RWPE1 (cell line): Measurements from ENCODE around the gene IFI27L1.

Experiments used
- CTCF ChIA-PET: fragments of 350-600 bp; sonication (Branson Sonifier 250); formaldehyde crosslinking; extraction: SDS; loops from one replicate; lab custom pipeline; 2021; lab: Yijun Ruan, JAX
- POLR2A ChIA-PET: fragments of 400-600 bp; formaldehyde crosslinking; extraction: SDS; loops from one replicate; lab custom pipeline; 2020; ENCODE audit warnings: antibody characterized with exemption; ENCODE audit not compliant: low non-redundant PET; lab: Yijun Ruan, JAX
- DNase-seq: peaks from one replicate; pipeline ENCODE4 v3.0.0; 2012; ENCODE audit warnings: low spot score
- H3K27ac ChIP-seq: fragments of 450-650 bp; 2 replicates; pipeline ENCODE4 v1.5.1; 2017
- CTCF ChIP-seq: fragments of 450-650 bp; conservative IDR thresholded peaks from 2 replicates; pipeline ENCODE4 v1.5.1; 2017; ENCODE audit warnings: low read depth, mild to moderate bottlenecking

IFI27L1 gene

GRCh38 chr14:94102768-94103482, 21.8 kb downstream of the IFI27L1 start:
- TF ChIP-seq CTCF = no peak

GRCh38 chr14:94103554-94104150, 22.5 kb downstream of the IFI27L1 start:
- no peak for TF ChIP-seq CTCF
- ChIA-PET POLR2A (no interaction called here), CTCF (no interaction called here)

More at GRCh38 chr14:94102768-94103482, 21.8 kb downstream of the IFI27L1 start:
- H3K27ac ChIP-seq = no peak overlapping the region
- POLR2A ChIA-PET = no interaction called here
- no peak for DNase-seq
- CTCF ChIA-PET = no interaction called here

GRCh38 chr14:94104731-94105130, 23.6 kb downstream of the IFI27L1 start:
- no peak for DNase-seq
- ChIA-PET CTCF (interaction anchor here (1.1 kb wide), 1 partner anchor 22 kb away, joined by 3 read pairs; no protein-coding TSS in a partner anchor), POLR2A (no interaction called here)
- H3K27ac ChIP-seq = no peak overlapping the region
- no peak for TF ChIP-seq CTCF

More at GRCh38 chr14:94103554-94104150, 22.5 kb downstream of the IFI27L1 start:
- no peak overlapping the region for H3K27ac ChIP-seq
- DNase-seq = no peak

- no peak for TF ChIP-seq CTCF
- CTCF ChIA-PET = interaction anchor here (0.5 kb wide), 1 partner anchor 169 kb away, joined by 3 read pairs; no protein-coding TSS in a partner anchor
- POLR2A ChIA-PET = no interaction called here
- no peak for DNase-seq
- H3K27ac ChIP-seq = peak overlapping the region; percentile 30; the same call in 1 of the 2 replicates
Observed at GRCh38 chr14:94109915-94110250, 28.8 kb downstream of the IFI27L1 start.

GRCh38 chr14:94110552-94111181, 29.6 kb downstream of the IFI27L1 start, which contains the start of gene IFI27:
IFI27 (plus strand) TSS chr14:94110736.
- H3K27ac ChIP-seq = peak within 1 kb of the TSS; percentile 55
- POLR2A ChIA-PET = no interaction called here
- CTCF ChIA-PET = interaction anchor here (0.6 kb wide), 1 partner anchor 85 kb away, joined by 4 read pairs; the partner anchor contains the start of gene OTUB2
- DNase-seq = peak; percentile 73
- TF ChIP-seq CTCF = no peak

GRCh38 chr14:94111276-94112095, 30.4 kb downstream of the IFI27L1 start:
- peak overlapping the region; percentile 55 for H3K27ac ChIP-seq
- DNase-seq = no peak
- CTCF ChIA-PET = no interaction called here
- POLR2A ChIA-PET = no interaction called here
- TF ChIP-seq CTCF = no peak
